SK-N-MC (cell line): ENCODE results near the gene TCF15.
"Not testable (repeated sequence)": the region's sequence is repeated elsewhere in the genome, so short reads cannot be mapped to it uniquely, and the experiment has no call there.

Source experiments
- DNase-seq: peaks from one replicate; pipeline ENCODE4 v3.0.0-alpha.2; 2011; ENCODE audit warnings: low read depth, low spot score
- H3K27ac ChIP-seq: fragments of 200-600 bp; sonication (generic); 2 replicates; pipeline ENCODE4 v1.5.1; 2016; ENCODE audit warnings: mixed run types
- H3K36me3 ChIP-seq: fragments of 200-600 bp; sonication (generic); 2 replicates; pipeline ENCODE4 v1.6.1; 2017; ENCODE audit warnings: antibody characterized with exemption, low read length, mixed read lengths; ENCODE audit not compliant: insufficient read depth
- H3K4me3 ChIP-seq: fragments of 200-600 bp; sonication (generic); 2 replicates; pipeline ENCODE4 v1.5.1; 2016
- H3K9ac ChIP-seq: fragments of 200-600 bp; sonication (generic); 2 replicates; pipeline ENCODE4 v1.8.0; 2017; ENCODE audit warnings: mixed run types, mixed read lengths; ENCODE audit not compliant: insufficient read length
- H3K9me3 ChIP-seq: fragments of 200-600 bp; sonication (generic); 2 replicates; pipeline ENCODE4 v1.6.1; 2017; ENCODE audit warnings: low read depth, mild to moderate bottlenecking, antibody characterized with exemption, low read length, moderate library complexity, mixed read lengths
- EZH2 ChIP-seq: fragments of 200-600 bp; sonication (generic); IDR thresholded peaks from one replicate; pipeline ENCODE4 v1.6.1; 2017; ENCODE audit warnings: antibody characterized with exemption
- FOXP2 ChIP-seq: optimal IDR thresholded peaks from 2 replicates; pipeline ENCODE3; 2011; ENCODE audit warnings: mild to moderate bottlenecking, moderate library complexity; ENCODE audit not compliant: insufficient read depth; ENCODE audit errors: extremely low read length, control extremely low read depth
- POLR2AphosphoS5 ChIP-seq: IDR thresholded peaks from 2 replicates; pipeline ENCODE4 v1.6.1; 2012; ENCODE audit warnings: mild to moderate bottlenecking, low read depth, low read length, borderline replicate concordance

TCF15 gene

GRCh38 chr20:582204-582603, 27.9 kb downstream of the TCF15 start:
- H3K36me3 ChIP-seq = no peaks in the 10 kb centered on the region
- no peak overlapping the region for H3K27ac ChIP-seq
- DNase-seq = no peak
- H3K9ac ChIP-seq = no peak overlapping the region
- TF ChIP-seq FOXP2 = no peak
- no peak for TF ChIP-seq POLR2AphosphoS5
- no peak for TF ChIP-seq EZH2
- H3K9me3 ChIP-seq = no peaks in the 10 kb centered on the region
- H3K4me3 ChIP-seq = no peak overlapping the region

GRCh38 chr20:578940-579690, 31.0 kb downstream of the TCF15 start:
- H3K27ac ChIP-seq, DNase-seq, H3K36me3 ChIP-seq, H3K9ac ChIP-seq, H3K4me3 ChIP-seq, H3K9me3 ChIP-seq: not testable (repeated sequence)

GRCh38 chr20:577167-577791, 32.8 kb downstream of the TCF15 start:
- H3K36me3 ChIP-seq = no peaks in the 10 kb centered on the region
- H3K27ac ChIP-seq = no peak overlapping the region
- no peak for TF ChIP-seq FOXP2
- no peak for TF ChIP-seq EZH2
- no peak for TF ChIP-seq POLR2AphosphoS5
- H3K4me3 ChIP-seq = no peak overlapping the region
- no peak for DNase-seq
- H3K9ac ChIP-seq = no peak overlapping the region
- no peaks in the 10 kb centered on the region for H3K9me3 ChIP-seq

- Histone ChIP-seq H3K36me3 (no peaks in the 10 kb centered on the region), H3K27ac (no peak overlapping the region), H3K9me3 (no peaks in the 10 kb centered on the region), H3K4me3 (no peak overlapping the region), H3K9ac (no peak overlapping the region)
- TF ChIP-seq POLR2AphosphoS5 (no peak), EZH2 (no peak), FOXP2 (no peak)
- DNase-seq = no peak
Measured at GRCh38 chr20:576156-576555, 34.0 kb downstream of the TCF15 start.

GRCh38 chr20:575230-575629, 34.9 kb downstream of the TCF15 start:
- TF ChIP-seq EZH2 (no peak), FOXP2 (no peak), POLR2AphosphoS5 (no peak)
- DNase-seq = no peak

GRCh38 chr20:574297-574942, 35.7 kb downstream of the TCF15 start:
- no peak overlapping the region for H3K27ac ChIP-seq
- no peaks in the 10 kb centered on the region for H3K36me3 ChIP-seq
- no peak for DNase-seq

More at GRCh38 chr20:575230-575629, 34.9 kb downstream of the TCF15 start:
- Histone ChIP-seq H3K4me3 (no peak overlapping the region), H3K36me3 (no peaks in the 10 kb centered on the region), H3K9ac (no peak overlapping the region), H3K27ac (no peak overlapping the region), H3K9me3 (no peaks in the 10 kb centered on the region)

GRCh38 chr20:573414-574296, 36.5 kb downstream of the TCF15 start:
- Histone ChIP-seq H3K36me3 (no peaks in the 10 kb centered on the region), H3K9ac (no peak overlapping the region), H3K4me3 (no peak overlapping the region), H3K9me3 (no peaks in the 10 kb centered on the region), H3K27ac (no peak overlapping the region)
- TF ChIP-seq FOXP2 (no peak), EZH2 (no peak), POLR2AphosphoS5 (no peak)
- no peak for DNase-seq

More at GRCh38 chr20:574297-574942, 35.7 kb downstream of the TCF15 start:
- Histone ChIP-seq H3K9ac (no peak overlapping the region), H3K9me3 (no peaks in the 10 kb centered on the region), H3K4me3 (no peak overlapping the region)
- no peak for TF ChIP-seq EZH2
- no peak for TF ChIP-seq FOXP2
- no peak for TF ChIP-seq POLR2AphosphoS5

GRCh38 chr20:572727-573126, 37.4 kb downstream of the TCF15 start:
- no peak for DNase-seq
- TF ChIP-seq POLR2AphosphoS5 = no peak
- no peak for TF ChIP-seq FOXP2
- no peak for TF ChIP-seq EZH2
- no peaks in the 10 kb centered on the region for H3K9me3 ChIP-seq

More at GRCh38 chr20:572727-573126, 37.4 kb downstream of the TCF15 start:
- Histone ChIP-seq H3K9ac (no peak overlapping the region), H3K27ac (no peak overlapping the region), H3K36me3 (no peaks in the 10 kb centered on the region), H3K4me3 (no peak overlapping the region)
